ENCODE data around the gene TASP1. TPM values are rescaled to one million over a fixed set of nuclear protein-coding genes. Genes with fewer than 3 reads are reported as not detected.

Gene TASP1
- total RNA-seq, 1 experiment from 2014 or later = 25.9 TPM

DNA sequence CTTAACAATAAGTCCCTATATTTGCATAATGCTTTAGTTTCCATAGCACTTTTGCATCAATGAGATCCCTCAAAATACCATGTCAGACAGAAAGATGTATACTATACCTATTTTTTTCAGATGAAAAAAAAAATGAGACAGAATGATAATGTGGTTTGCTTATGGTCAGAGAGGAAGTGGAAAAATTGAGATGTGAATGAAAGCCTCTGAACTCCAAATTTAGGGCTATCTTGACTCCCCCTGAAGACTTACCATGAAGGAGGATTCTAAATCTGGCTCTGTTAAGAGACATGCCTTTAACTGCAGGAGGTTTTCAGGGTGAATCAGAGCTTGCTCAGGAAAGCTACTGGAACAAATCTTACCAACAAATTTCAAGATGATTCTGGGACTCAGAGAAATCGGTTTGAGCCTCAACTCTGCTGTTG lies 241.4 kb downstream of the TASP1 start:
- BruUV-seq (replicated peaks) = no TSS peak
- CTCF ChIA-PET = no interaction called here

GRCh38 chr20:13396826-13397225 lies 241.9 kb downstream of the TASP1 start:
- Histone ChIP-seq H2AFZ (no peak overlapping the region), H3K4me1 (replicated peaks; ENCODE audit: insufficient read depth) (no peaks in the 10 kb centered on the region), H3K79me2 (ENCODE audit: low read depth) (no peaks in the 10 kb centered on the region), H3F3A (ENCODE audit: insufficient read depth, low read depth) (no peaks in the 10 kb centered on the region), H3K4me2 (no peak overlapping the region), H3K27me3 (ENCODE audit: insufficient read depth, low read depth) (no peaks in the 10 kb centered on the region), H3K9me2 (ENCODE audit: insufficient read depth) (no peaks in the 10 kb centered on the region), H3K36me3 (ENCODE audit: low read depth) (no peaks in the 10 kb centered on the region), H4K20me1 (ENCODE audit: insufficient read depth) (no peaks in the 10 kb centered on the region), H3K27ac (no peak overlapping the region), H3K4me3 (no peak overlapping the region), H3K9me3 (ENCODE audit: insufficient read depth, low read depth) (no peaks in the 10 kb centered on the region; the same call in 1 of the 2 replicates)
- TF ChIP-seq CTCF (conservative IDR thresholded peaks at IDR 0.05) (no peak), EZH2 (IDR thresholded peaks at IDR 0.05; ENCODE audit: low read depth) (no peak)
- no TSS peak for BruUV-seq (replicated peaks)
- intact Hi-C loops (cut with micrococcal nuclease; ENCODE audit: unreplicated experiment) = no loop called here
- ChIA-PET CTCF (no interaction called here), POLR2A (ENCODE audit: unreplicated experiment) (no interaction called here)
- DNase-seq = no peak

More for the DNA sequence above, 241.4 kb downstream of the TASP1 start:
- intact Hi-C loops (cut with micrococcal nuclease; ENCODE audit: unreplicated experiment) = no loop called here
- H3K4me3 ChIP-seq = no peak overlapping the region
- H4K20me1 ChIP-seq (ENCODE audit: insufficient read depth) = no peaks in the 10 kb centered on the region
- H3F3A ChIP-seq (ENCODE audit: insufficient read depth, low read depth) = no peaks in the 10 kb centered on the region
- H3K4me1 ChIP-seq (replicated peaks; ENCODE audit: insufficient read depth) = no peaks in the 10 kb centered on the region
- H3K36me3 ChIP-seq (ENCODE audit: low read depth) = no peaks in the 10 kb centered on the region
- H3K9me2 ChIP-seq (ENCODE audit: insufficient read depth) = no peaks in the 10 kb centered on the region
- H3K9me3 ChIP-seq (ENCODE audit: insufficient read depth, low read depth) = peaks cover 5% of the 10 kb centered on the region; the same call in 1 of the 2 replicates
- H3K27me3 ChIP-seq (ENCODE audit: insufficient read depth, low read depth) = no peaks in the 10 kb centered on the region
- POLR2A ChIA-PET (ENCODE audit: unreplicated experiment) = no interaction called here
- H3K79me2 ChIP-seq (ENCODE audit: low read depth) = no peaks in the 10 kb centered on the region
- no peak overlapping the region for H3K4me2 ChIP-seq
- no peak overlapping the region for H3K27ac ChIP-seq
- no peak for DNase-seq
- no peak overlapping the region for H2AFZ ChIP-seq
- TF ChIP-seq CTCF (conservative IDR thresholded peaks at IDR 0.05) (no peak), EZH2 (IDR thresholded peaks at IDR 0.05; ENCODE audit: low read depth) (no peak)

DNA sequence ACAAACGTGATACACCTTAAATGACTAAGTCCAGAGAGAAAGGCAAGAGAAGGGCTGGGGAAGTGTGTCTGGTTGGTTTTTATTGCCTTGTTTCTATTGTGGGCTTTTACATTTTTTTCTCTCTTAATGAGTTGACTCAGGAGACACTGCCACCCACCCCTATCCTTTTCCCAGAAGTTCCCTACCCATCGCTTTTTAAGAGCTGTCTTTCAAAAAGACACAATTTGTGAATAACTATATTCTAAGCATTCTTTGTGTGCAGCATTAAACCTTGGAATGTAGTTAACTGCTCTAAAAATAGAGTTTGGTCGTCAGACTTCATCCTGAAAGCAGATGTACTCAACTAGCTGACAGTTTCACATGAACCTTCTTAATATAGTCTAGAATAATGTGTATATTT lies 242.7 kb downstream of the TASP1 start:
- TF ChIP-seq EZH2 (IDR thresholded peaks at IDR 0.05; ENCODE audit: low read depth) = no peak
- no peak for TF ChIP-seq CTCF (conservative IDR thresholded peaks at IDR 0.05)
- Histone ChIP-seq H4K20me1 (ENCODE audit: insufficient read depth) (no peaks in the 10 kb centered on the region), H3F3A (ENCODE audit: insufficient read depth, low read depth) (no peaks in the 10 kb centered on the region), H3K4me3 (no peak overlapping the region), H3K9me2 (ENCODE audit: insufficient read depth) (no peaks in the 10 kb centered on the region), H3K4me2 (no peak overlapping the region), H3K36me3 (ENCODE audit: low read depth) (no peaks in the 10 kb centered on the region), H3K9me3 (ENCODE audit: insufficient read depth, low read depth) (no peaks in the 10 kb centered on the region), H2AFZ (no peak overlapping the region), H3K4me1 (replicated peaks; ENCODE audit: insufficient read depth) (no peaks in the 10 kb centered on the region), H3K27me3 (ENCODE audit: insufficient read depth, low read depth) (no peaks in the 10 kb centered on the region), H3K27ac (no peak overlapping the region), H3K79me2 (ENCODE audit: low read depth) (no peaks in the 10 kb centered on the region)
- no peak for DNase-seq
- intact Hi-C loops (cut with micrococcal nuclease; ENCODE audit: unreplicated experiment) = no loop called here
- no TSS peak for BruUV-seq (replicated peaks)
- ChIA-PET POLR2A (ENCODE audit: unreplicated experiment) (no interaction called here), CTCF (no interaction called here)

All from PC-9 (cell line).